Thoracic aorta (tissue), 2 donors: ENCODE data around the gene USP34. TPM values are rescaled to one million over a fixed set of nuclear protein-coding genes. Genes with fewer than 3 reads are reported as not detected.

Source experiments
- ATAC-seq: fragments of 150-250 bp; one replicate; pipeline ENCODE4 v1.8.0; 2017; ENCODE audit warnings: low read depth; ENCODE audit not compliant: insufficient number of reproducible peaks, low FRiP score
- DNase-seq: peaks from one replicate; pipeline ENCODE4 v3.0.0-alpha.2; 2020; ENCODE audit warnings: low spot score
- H3K27ac ChIP-seq, 2 donors: fragments of 200-600 bp; sonication (generic); 1 replicate in 1 of 2; 2 replicates in 1 of 2; pipeline ENCODE4 v1.5.1; 2016; ENCODE audit warnings: mild to moderate bottlenecking in 2 of 2, moderate library complexity in 2 of 2
- H3K27me3 ChIP-seq: fragments of 200-600 bp; sonication (generic); replicated peaks from 2 replicates; pipeline ENCODE4 v1.6.0; 2016; ENCODE audit warnings: mild to moderate bottlenecking; ENCODE audit not compliant: insufficient read depth
- H3K36me3 ChIP-seq: fragments of 200-600 bp; sonication (generic); one replicate; pipeline ENCODE4 v1.5.1; 2016
- H3K4me1 ChIP-seq, 2 donors: fragments of 200-600 bp; sonication (generic); 1 replicate in 1 of 2; 2 replicates in 1 of 2; pipeline versions ENCODE4 v1.5.1 to v1.6.0; 2016; ENCODE audit warnings: low read depth in 2 of 2, mild to moderate bottlenecking in 1 of 2; ENCODE audit not compliant: control insufficient read depth in 1 of 2
- H3K4me3 ChIP-seq: fragments of 200-600 bp; sonication (generic); 2 replicates; pipeline ENCODE4 v1.5.1; 2016; ENCODE audit warnings: mild to moderate bottlenecking
- H3K9me3 ChIP-seq: fragments of 200-600 bp; sonication (generic); 2 replicates; pipeline ENCODE4 v1.5.1; 2016
- total RNA-seq, 2 donors: library from RNA; depleted of rRNA; stranded (reverse); fragments of >200 nt; gene quantifications; one replicate each; pipeline versions ENCODE4 v1.1.0 to v1.2.3, GENCODE V29; 2016
- TF ChIP-seq, protein P1 (sequence below): fragments of 200-600 bp; sonication (generic); IDR thresholded peaks from one replicate; pipeline ENCODE4 v1.5.1; 2019; ENCODE audit warnings: antibody characterized with exemption

The USP34 gene
- total RNA-seq, 2 donors from 2014 or later = 88.0 to 191 TPM

DNA sequence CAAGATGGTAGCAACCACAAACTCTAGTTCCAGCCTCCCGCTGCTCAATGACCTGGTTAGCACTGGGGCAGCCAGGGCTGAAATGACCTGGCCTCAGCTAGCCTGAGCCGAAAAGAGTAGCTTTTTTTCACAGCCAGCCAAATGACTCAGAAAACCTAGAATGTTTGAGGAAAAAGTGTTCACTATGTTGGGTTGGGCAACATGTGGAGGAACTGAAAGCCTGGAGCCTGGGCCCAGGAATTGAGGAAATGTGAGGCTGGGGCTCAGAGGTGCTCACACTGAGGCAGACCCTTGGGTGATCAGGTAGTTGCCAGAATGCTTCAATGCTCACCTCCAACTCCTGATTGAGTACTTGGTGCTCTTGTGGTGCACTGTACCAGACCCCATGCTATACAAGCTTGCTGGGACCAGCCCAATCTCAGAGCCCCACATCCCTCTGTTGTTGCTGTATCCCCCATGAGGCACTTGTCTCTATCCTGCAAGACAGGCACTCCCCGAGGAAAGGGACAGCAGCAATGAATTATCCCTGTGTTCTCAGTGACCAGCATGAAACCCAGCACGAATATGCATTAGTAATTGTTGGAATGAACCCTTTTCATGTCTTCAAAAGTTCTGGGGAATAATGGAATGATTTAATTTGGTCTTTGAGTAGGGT is 116.2 kb downstream of the USP34 start:
- Histone ChIP-seq H3K4me3 (no peak overlapping the region), H3K27me3 (no peaks in the 10 kb centered on the region), H3K27ac (no peak overlapping the region), H3K4me1 (peaks cover 17 to 20% of the 10 kb centered on the region in 2 donors), H3K9me3 (peaks cover 6% of the 10 kb centered on the region), H3K36me3 (peaks cover 7% of the 10 kb centered on the region)
- ATAC-seq = no peak
- no peak for DNase-seq
- TF ChIP-seq, protein P1, sequence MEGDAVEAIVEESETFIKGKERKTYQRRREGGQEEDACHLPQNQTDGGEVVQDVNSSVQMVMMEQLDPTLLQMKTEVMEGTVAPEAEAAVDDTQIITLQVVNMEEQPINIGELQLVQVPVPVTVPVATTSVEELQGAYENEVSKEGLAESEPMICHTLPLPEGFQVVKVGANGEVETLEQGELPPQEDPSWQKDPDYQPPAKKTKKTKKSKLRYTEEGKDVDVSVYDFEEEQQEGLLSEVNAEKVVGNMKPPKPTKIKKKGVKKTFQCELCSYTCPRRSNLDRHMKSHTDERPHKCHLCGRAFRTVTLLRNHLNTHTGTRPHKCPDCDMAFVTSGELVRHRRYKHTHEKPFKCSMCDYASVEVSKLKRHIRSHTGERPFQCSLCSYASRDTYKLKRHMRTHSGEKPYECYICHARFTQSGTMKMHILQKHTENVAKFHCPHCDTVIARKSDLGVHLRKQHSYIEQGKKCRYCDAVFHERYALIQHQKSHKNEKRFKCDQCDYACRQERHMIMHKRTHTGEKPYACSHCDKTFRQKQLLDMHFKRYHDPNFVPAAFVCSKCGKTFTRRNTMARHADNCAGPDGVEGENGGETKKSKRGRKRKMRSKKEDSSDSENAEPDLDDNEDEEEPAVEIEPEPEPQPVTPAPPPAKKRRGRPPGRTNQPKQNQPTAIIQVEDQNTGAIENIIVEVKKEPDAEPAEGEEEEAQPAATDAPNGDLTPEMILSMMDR = no peak

DNA sequence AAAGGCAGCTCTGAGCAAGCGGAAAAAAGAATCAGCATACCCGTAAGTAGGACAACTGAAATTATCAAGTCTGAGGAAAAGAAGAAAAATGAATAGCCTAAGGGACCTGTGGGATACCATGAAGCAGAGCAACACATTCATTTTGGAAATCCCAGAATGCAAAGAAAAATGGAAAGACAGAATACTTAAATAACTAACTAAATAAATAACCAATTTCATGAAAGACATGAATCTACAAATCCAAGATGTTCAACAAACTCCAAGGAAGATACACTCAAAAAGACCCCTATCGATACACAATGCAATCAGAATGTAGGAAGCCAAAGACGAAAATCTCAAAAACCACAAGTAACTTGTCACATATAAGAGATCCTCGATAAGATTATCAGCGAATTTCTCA is 117.0 kb downstream of the USP34 start:
- ATAC-seq (no peak), DNase-seq (no peak)
- Histone ChIP-seq H3K36me3 (peaks cover 7% of the 10 kb centered on the region), H3K4me1 (peaks cover 16 to 17% of the 10 kb centered on the region in 2 donors), H3K27me3 (no peaks in the 10 kb centered on the region), H3K9me3 (peaks cover 6% of the 10 kb centered on the region), H3K4me3 (no peak overlapping the region), H3K27ac (no peak overlapping the region)
- TF ChIP-seq, protein P1 = no peak

DNA sequence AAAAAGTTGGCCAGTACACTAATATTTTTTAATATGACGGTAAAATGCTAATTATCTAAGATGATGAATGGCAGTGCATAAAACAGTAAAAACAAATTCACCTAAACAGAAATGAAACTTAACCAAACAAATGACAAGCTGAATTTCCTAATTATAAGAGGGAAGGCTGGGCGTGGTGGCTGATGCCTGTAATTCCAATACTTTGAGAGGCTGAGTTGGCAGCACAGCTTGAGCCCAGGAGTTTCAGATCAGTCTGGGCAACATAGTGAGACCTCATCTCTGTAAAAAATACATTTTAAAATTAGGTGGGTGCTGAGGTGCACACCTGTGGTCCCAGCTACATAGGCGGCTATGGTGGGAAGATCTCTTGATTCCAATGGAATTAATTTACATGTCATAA is 120.1 kb downstream of the USP34 start:
- TF ChIP-seq, protein P1 = no peak
- ATAC-seq (no peak), DNase-seq (no peak)
- peaks cover 18% of the 10 kb centered on the region for H3K36me3 ChIP-seq
- no peak overlapping the region for H3K27ac ChIP-seq
- H3K9me3 ChIP-seq = peaks cover 6% of the 10 kb centered on the region
- H3K27me3 ChIP-seq = no peaks in the 10 kb centered on the region
- no peak overlapping the region for H3K4me3 ChIP-seq
- H3K4me1 ChIP-seq = no peaks in the 10 kb centered on the region

DNA sequence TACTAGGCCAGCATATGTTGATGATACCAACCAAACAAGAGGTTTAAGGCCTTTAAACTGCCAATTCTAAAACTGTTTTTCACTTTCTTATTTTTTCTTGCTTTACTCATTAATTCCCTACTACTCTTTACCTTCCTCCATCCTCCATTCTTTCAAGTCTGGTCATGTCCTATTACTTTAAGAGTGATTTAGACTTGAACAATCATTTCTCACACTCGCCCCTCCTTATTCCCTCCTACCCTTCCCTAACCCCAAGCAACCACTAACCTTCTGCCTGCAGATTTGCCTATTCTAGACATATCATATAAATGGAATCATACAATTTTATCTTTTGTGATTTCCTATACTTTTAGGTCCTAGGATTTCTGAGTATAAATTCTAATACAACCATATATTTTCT is 127.7 kb downstream of the USP34 start:
- H3K4me1 ChIP-seq = no peaks in the 10 kb centered on the region
- H3K36me3 ChIP-seq = peaks cover 22% of the 10 kb centered on the region
- TF ChIP-seq, protein P1 = no peak
- no peak for ATAC-seq
- no peaks in the 10 kb centered on the region for H3K27me3 ChIP-seq
- DNase-seq = no peak
- no peaks in the 10 kb centered on the region for H3K9me3 ChIP-seq
- no peak overlapping the region for H3K4me3 ChIP-seq
- H3K27ac ChIP-seq = no peak overlapping the region

GRCh38 chr2:61340242-61340641 is 130.6 kb downstream of the USP34 start:
- no peak for ATAC-seq
- H3K9me3 ChIP-seq = no peaks in the 10 kb centered on the region
- no peak overlapping the region for H3K4me3 ChIP-seq
- no peak for DNase-seq
- H3K4me1 ChIP-seq = no peaks in the 10 kb centered on the region
- peaks cover 18% of the 10 kb centered on the region for H3K36me3 ChIP-seq
- TF ChIP-seq, protein P1 = no peak
- H3K27me3 ChIP-seq = no peaks in the 10 kb centered on the region
- H3K27ac ChIP-seq = no peak overlapping the region
